Activated gamma-delta T cell treated with anti-CD3 and anti-CD28 coated beads, Interleukin-2, amount 50 U/mL, for 16 hours (primary cell): ENCODE data around the gene XPO6.

ENCODE experiments used
- DNase-seq: peaks from one replicate; pipeline ENCODE4 v3.0.0-alpha.2; 2020; ENCODE audit warnings: low read depth

The XPO6 gene

DNA sequence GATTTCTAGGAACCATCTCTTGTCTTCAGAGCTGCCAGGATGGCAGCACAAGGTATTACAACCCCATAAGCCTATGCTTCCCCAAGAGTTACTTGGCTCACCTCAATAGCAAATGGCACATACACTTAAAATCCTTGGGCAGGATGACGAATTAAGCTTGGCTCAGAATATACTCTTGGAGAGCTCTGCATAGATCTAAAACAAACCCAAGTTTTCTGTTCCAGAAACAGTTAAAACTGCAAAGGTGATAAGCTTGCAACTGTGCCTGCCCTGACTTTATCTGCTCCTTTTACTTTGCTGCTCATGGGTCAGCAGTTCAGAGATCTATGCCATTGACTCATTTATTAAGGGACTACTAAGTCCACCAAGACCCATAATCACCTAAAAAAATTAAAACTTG, 26.1 kb downstream of the XPO6 start:
- DNase-seq = no peak

DNA sequence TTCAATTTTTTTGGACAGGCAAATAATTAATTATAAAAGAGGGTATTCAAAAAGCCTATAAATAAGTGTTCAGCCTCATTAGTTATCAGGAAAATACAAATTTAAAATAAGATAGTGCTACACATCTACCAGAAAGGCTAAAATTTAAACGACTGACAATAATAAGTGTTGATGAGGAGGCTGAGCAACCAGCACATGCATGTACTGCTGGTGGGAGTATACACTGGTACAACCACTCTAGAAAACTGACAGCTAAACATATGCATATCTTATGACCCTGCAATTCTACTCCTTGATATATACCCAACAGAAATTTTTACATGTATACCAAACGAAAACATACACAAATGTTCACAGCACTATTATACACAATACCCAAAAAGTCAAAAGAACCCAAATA, 27.1 kb downstream of the XPO6 start:
- no peak for DNase-seq

DNA sequence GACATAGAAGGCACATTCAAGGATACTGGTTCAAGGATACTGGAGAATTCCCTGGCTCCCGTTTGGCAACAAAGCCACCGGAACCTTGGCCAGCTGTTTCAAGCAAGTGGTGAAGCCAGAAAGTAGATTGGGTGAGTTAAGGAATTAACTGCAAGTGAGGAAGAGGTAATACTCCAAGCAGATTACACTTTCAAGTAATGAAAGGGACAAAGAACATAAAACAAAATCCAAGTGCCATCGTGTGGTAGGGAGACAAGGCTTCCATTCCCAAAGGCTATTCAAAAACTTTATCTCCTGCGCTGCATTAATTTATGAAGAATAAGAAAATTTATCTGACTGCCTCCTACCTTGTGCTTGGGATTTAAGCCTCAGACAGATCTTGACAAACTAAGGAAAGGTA, 27.8 kb downstream of the XPO6 start:
- DNase-seq = no peak

DNA sequence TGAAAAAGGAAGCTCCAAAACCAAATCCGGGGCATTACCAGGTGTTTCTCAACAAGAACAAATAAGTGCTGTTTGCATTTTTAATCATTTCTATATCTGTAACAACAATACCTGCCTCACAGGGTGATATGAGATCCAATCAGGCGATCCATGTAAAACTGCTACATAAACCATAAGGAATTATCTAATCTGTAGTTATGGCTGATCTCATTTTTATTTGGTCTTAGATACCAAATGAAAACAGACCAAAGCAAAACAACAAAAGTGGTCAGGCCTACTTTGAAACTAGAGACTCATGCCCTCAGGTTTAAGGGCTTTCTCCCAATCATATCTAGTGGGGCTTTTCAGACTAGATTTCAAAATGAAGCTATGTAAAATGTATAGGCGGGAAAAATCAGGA, 28.3 kb downstream of the XPO6 start:
- no peak for DNase-seq

DNA sequence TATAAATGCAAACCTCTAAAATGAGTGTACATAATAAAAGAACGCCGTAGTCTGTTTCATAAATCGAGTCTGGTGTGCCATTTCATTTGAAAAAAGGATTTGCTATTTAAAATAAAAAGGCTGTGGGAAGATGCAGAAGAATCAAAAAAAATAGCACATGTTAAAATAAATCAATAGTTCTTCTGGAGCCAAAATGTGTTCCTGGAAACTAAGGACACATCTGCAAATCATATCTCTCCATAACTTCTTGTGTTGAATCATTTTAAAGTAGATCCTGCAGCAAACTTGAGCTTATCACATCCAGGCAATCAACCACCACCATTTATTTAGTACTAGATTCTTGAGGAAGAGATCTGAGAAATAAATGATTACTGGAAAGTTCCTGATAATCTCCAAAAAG, 29.0 kb downstream of the XPO6 start:
- DNase-seq = no peak

DNA sequence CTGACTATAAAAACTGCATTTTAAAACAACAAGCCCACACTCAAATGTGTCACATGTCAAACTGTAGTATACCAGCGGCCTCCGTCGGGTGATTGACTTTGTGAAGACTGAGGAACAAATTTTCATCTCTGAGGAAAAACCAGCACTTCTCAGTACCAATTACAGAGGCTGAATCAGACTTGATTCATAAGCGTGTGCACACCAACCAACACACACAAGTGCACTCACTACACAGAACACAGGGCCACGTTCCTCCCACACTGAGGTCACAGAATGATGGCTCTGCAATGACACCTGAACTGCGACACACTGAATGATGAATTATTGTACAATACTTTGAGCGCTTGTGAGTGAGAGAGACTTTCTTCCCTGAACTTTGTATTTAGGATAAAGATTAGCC, 29.6 kb downstream of the XPO6 start:
- DNase-seq = no peak

DNA sequence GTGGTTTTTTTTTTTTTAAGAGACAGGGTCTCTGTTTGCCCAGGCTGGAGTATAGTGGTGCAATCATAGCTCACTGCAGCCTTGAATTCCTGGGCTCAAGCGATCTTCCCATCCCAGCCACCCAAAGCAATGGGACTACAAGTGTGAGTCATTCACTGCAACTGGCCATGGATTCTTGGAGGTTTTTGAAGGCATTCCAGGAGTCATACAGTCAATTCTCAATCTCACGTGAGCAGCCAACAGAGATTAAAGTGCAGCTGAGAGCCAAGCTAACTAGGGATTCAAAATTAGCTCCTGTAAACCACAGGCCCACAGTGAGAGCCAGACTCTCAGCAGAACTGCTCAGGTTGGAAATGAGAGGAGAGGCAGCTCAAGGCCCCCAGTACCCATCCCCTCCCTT, 30.2 kb downstream of the XPO6 start:
- no peak for DNase-seq

DNA sequence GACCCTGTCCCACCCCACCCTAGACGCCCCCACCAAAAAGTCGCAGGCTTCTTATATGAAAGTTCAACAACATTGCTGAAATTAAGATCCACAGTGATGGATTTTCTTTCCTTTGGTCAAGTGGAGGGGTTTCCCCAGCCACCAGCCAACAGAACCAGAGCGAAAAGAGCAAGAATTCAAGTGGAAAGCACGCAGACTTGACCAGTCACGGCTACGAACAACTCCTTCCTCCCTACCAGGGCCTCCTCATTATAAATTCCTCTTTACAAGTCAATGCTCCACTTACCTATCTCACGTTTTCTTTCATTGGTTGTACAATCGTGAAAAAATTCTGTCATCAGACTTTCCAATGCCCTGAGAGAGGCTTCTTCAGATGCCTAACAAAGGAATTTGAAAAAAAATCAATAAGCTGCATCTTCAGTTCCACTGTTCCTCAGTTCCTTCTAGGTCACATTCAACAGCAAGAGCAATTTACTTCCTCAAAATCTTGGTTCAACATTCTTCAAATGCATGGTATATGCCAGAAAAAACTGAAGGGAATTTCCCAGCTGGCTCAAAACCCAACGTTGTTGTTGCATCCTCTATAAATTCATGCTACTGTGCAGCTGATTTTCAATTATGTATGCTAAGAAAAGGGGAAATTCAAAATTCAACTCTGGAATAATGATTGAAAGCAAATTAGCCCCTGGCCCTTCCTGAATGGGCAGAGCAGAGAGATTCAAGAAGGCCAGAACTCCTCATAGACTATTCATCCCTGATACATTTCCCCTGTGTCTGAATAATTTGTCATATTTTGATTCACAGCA, 30.9 kb downstream of the XPO6 start:
- no peak for DNase-seq

DNA sequence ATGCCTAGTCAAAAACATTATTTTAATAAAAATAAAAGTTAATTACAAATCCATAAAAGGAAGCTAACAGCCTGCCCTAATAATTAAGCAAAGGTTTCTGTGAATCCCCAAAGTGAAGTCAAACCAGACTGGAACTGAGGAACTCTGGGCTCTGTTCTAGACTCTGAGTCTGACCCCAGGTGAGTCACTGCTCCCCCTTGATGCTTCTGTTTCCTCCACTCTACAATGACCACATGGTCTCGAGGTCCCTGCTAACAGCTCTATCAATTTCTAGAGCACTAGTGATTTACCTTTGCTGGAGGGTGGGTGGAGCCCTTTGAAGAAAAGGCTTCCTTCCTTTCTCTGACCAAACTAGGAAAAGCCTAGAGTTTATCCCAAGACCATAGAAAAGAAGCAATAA, 32.4 kb downstream of the XPO6 start:
- DNase-seq = no peak

DNA sequence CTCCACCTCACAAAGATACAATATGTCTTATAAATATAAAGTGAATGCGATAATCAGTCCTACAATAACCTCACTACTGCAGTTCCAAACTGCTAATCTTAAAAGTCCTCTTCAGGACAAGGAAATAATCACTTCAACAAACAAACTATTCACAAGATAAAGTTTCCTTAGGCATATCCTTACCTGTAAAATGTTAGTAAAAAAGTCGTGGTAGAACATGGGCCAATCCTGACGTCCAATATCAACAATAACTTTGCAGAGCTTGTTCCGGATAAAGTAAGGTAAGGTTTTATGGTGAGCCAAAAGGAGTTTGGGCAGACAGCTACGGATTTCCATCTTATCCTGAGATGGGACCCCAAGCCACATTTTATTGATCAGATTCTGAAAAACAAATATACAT, 36.0 kb downstream of the XPO6 start:
- no peak for DNase-seq

DNA sequence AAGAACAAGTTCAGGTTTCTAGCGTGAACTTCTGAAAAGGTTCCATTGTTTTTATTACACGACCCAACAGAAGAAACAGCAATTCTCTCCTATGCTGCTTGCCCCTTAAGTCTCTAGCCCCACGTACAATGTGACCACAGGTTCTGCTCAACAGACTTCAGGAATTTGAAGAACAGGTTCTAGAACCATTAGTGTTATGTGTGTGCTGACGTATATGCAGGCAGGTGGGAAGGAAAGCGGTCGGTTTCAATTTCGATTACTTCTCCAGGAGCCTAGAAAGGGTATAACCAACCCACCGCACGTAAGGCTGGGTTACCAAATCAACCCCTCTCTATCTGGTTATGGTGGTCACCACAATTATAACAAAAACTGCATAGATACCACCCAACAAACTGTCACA, 39.4 kb downstream of the XPO6 start:
- no peak for DNase-seq

DNA sequence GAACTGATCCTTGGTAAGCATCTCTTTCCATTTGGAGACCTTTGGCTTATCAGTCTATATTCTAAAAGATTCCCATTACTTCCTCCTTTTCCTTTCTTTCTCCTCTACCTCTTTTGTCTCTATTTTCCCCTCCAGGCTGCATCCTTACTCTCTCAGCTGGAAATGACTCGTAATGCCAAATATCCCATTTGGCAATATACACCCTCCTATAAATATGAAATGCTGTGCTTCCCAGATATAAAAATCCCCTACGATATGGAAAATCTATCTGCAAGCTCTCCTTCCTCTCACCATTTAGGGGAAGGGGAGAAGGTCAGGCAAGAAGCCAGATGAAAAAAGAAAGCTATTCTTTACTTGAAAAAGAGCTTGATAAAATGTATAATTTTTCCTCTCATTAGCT, 39.9 kb downstream of the XPO6 start:
- no peak for DNase-seq

DNA sequence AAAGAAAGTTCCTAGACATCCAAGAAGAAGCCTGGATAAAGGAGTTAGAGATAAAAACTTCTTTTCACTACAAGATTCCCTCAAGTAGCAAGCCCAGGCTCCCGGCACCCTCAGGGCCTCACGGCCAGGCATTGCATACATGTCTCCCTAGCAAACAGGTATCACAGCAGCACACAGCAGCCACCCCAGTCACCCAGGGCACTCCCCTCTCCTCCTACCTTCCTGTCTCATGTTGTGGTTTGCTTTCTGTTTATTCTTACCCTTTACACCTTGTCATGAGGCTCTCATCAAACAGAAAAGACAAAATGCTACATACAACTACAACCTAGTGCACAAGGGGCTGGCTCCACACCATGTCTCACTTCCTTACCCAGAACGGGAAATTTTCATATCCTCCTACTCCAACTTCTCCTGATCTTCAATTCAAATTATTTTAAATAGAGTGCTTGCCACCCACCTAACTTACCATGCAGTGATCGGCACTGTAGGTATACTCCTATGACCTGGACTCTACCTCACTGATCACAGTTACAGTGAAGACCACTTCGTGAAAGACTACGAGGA, 42.7 kb downstream of the XPO6 start:
- no peak for DNase-seq

DNA sequence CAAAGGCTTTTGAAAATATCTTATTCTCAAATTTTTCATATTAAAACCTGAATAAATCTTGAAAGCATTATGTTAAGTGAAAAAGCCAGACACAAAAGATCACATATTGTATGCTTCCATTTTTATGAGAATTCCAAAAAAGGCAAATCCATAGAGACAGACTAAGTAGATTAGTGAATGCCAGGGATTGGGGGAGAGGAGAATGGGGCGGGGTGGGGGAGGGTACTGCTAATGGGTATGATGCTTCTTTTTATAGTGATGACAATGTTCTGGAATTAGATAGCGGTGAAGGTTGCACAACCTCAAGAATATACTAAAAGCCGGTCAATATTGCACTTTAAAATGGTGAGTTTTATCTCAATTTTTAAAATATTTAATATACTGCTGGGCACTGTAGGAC, 44.0 kb downstream of the XPO6 start:
- no peak for DNase-seq

DNA sequence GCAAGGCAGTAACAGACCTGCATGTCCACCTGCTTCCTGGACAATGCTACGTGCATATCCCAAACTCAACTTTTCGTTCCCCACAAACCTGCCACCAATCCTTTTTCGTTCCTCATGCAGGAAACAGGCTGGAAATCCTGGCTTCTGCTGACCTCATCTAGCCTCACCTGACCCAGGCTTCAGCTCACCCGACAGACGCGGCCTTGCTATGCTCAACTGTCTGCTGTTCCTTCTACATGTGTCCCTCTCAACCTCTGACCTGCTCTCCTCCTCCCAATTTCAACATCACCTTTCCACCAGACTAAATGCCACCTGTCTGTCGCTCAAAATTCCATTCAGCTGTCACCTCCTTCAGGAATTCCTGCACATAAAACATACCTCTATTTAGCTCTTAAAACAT, 44.5 kb downstream of the XPO6 start:
- no peak for DNase-seq

DNA sequence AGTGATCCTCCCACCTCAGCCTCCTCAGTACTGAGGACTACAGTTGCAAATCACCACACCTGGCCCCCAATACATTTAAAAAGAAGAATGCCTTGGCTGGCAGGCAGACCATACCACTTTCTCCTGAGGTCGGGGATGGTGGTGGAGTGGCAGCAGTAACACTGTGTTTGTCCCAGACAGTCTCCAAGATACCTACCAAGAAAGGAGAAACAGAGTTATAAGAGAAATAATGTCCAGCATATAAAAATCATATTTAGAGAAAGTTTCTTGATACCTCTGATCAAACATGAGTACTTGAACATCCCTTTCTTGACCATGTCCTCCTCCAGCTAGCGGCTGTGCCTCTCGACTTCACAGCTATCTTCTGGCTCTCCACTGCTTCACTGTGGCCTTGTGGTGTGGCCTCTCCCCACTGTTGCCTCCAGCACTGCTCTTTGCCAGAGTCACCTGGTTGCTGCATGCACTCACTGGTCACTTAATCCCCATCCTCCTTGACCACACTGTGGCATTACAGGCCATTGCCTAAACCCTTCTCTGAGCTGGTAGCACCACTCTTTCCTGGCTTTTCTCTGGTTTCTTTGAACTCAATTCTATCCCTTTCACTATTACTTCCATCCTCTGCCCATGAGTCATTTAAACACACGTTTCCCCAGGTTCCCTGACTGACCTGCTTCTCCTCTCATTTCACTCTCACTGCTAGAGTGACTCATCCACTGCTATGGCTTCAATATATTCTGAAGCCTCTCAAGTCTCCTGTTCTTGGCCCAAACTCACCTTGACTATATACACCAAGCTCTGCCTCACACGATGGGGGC, 45.2 kb downstream of the XPO6 start:
- DNase-seq = no peak

DNA sequence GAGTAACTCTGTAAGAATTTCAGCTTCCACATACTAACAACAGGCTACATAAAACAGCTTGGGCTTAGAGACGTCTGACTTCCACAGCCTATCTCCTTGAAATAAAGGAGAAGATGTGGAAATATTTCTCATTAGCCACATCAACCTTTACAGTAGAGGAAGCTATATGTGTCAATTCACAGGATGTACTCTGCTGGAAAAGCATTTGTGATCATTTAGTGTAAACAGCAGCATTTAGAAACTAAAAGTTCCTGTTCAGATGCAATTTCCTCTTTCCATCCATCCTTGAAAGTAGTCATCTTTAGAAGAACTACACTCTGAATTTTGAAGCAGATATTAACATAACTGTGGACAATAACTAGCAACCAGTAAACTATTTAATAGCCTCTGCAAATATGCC, 46.2 kb downstream of the XPO6 start:
- no peak for DNase-seq

DNA sequence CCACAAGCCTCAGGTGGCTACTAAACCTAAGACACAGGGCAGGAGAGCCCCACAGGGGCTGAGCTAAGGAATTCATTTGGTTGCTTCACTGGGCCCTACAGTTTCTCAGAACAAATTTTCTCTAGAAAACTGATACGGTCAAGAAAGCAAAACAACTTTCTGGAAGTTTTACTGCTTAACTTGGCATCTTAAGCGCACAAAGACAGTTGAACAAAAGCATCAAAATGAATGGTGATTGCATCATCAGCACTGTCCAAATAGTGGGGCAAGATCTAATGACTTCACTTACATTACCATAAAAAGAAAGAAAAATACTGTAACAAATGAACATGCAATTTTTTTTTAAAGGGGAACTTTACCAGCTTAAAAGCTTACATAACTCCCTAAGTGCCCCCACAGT, 47.6 kb downstream of the XPO6 start:
- DNase-seq = no peak

DNA sequence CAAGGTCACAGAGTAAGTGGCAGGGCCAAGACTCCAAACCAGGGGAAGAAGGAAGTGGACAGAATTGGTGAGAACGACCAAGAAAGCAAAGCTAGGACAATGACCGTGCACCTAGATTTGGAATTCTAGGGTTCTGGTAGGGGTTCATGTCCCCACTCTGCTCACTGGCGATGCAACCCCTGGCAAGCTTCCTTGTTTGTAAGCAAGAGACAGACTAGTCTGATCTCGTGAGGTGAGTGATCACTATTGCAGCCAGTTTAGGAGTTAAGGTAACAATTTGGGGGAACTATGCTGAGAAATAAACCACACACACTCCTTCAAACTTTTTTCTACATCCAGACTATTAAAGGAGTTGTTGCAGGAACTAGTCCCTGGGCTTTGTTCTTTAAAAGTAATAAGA, 48.1 kb downstream of the XPO6 start:
- DNase-seq = no peak

DNA sequence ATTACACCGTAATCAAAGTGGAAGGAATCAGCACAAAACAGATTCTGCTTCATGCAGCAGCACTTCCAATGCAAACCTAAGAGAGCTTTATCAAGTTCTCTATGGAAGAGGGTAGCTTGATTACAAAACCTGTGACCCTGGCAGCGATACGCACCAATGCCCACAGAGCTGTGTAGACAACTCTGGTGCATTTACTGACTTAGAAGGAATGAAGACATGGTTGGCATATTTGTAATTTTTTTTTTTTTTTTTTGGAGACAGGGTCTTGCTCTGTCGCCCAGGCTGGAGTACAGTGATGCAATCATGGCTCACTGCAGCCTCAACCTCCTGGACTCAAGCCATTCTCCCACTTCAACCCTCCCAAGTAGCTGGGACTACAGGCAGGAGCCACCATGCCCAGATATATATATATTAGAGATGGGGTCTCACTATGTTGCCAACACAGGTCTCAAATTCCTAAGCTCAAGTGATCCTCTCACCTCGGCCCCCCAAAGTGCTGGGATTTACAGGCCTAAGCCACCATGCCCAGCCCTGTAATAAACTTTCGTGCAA, 49.4 kb downstream of the XPO6 start:
- no peak for DNase-seq

DNA sequence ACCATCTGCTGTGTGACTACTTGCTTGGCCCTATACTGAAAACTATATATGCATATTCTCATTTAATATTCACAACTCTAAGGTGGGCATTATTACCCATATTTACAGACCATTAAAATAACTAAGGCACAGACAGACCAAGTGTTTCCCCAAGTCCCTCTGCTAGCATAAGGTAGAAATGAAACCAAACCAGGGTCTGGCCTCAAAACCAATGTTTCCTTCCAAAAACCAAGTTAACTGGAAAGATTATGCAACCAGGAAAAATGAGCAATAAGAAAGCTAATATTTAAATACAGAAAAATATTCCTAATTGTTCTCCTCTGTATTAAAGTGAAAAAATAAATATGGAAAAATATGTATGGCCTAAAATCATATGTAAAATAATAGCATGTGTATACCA, 50.1 kb downstream of the XPO6 start:
- no peak for DNase-seq

DNA sequence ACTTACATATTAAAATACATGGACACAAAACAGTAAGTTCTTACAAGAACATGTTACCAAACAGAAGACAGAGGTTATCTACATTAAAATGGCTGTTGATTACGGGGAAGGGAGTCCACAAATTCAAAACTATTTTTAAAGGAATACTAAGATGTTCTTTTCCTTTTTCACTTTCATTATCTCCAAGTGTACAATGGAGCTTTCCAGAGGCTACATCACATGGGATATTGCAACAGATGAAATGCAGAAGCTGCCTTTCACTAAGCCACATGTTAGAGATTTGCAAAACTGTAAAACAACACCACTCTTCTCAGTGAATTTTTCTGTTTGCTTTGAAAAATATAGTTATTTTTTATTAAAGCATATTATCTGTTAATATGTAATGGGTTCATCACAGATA, 53.6 kb downstream of the XPO6 start:
- no peak for DNase-seq

DNA sequence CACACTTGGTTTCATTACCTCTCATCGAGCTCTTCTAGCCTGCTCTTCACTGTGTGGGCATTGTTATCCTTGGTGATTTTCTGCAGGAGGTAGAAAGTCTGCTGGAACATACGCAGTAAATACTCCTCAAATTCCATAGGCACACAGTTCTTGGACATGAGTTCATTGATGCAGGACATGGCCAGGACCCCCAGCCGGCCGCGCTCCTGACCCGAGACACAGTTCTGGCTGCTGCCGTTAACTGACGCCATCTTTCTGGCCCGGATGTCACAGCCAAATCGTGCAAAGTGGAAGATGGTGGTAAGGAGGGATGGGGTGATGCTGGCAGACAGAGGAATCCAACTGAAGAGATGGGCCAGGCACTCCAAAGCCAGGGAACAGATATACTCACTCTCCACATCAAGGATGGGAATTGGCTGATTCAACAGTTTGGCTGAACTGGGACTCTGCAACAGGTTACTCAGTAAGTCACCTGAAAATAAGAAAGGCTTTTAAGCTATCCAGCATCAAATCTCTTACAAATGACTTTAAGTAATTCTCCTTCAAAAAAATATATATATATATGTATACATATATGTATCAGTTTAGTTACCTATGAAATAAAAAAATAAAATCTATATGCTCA, 55.6 kb downstream of the XPO6 start:
- no peak for DNase-seq
